Measurements from ENCODE around the gene TUBB2A.
A peak's percentile ranks its signal among the peaks of the same experiment; 100 is the strongest.
"Not testable (repeated sequence)": the region's sequence is repeated elsewhere in the genome, so short reads cannot be mapped to it uniquely, and the experiment has no call there.

The TUBB2A gene

DNA sequence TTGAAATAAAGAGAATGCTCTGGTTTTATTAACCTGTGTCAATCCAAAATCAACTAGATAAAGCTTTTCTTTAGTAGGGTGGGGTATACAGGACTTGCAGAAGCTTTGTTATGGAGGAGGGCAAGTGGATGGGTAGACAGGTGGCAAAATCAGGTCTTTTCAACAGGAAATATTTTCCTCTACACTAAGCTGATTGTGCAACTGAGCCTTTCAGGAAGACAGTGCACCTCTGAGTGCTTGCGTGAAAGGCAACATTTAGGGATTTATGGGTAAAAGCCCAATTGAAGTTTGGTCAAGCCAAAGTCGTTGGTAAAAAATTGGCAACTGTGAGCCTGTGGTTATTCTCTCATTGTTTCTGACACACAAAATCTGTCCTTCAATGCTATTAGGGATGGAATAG is 23.8 kb upstream of the TUBB2A start:
- DNase-seq (ENCODE audit: low spot score): no peak
- TF ChIP-seq, protein P1, sequence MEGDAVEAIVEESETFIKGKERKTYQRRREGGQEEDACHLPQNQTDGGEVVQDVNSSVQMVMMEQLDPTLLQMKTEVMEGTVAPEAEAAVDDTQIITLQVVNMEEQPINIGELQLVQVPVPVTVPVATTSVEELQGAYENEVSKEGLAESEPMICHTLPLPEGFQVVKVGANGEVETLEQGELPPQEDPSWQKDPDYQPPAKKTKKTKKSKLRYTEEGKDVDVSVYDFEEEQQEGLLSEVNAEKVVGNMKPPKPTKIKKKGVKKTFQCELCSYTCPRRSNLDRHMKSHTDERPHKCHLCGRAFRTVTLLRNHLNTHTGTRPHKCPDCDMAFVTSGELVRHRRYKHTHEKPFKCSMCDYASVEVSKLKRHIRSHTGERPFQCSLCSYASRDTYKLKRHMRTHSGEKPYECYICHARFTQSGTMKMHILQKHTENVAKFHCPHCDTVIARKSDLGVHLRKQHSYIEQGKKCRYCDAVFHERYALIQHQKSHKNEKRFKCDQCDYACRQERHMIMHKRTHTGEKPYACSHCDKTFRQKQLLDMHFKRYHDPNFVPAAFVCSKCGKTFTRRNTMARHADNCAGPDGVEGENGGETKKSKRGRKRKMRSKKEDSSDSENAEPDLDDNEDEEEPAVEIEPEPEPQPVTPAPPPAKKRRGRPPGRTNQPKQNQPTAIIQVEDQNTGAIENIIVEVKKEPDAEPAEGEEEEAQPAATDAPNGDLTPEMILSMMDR (conservative IDR thresholded peaks at IDR 0.05; ENCODE audit: low read depth): no peak
- POLR2A ChIA-PET (ENCODE audit: low non-redundant PET): no interaction called here
- CTCF ChIA-PET: no interaction called here
- H3K27ac ChIP-seq: no peak overlapping the region

DNA sequence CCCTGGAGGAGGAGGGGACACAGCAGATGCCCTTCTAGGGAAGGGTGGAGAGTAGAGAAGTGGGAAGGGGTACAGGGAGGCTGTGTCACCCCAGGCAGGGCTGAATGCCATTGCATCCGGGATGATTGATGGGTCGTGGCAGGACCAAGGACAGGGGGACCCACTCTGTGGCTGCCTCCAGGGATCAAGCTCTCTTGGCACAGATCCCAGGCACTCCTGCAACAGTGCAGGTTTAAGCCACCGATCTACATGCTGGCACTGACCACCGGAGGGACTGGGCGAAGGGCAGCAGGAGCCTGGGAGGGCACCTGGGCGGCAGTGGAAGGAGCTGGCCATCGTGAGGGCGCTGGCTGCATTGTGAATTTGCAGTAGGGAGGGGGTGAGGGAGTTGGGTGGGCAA is 22.6 kb upstream of the TUBB2A start:
- POLR2A ChIA-PET (ENCODE audit: low non-redundant PET); H3K27ac ChIP-seq; CTCF ChIA-PET; DNase-seq (ENCODE audit: low spot score): not testable (repeated sequence)

DNA sequence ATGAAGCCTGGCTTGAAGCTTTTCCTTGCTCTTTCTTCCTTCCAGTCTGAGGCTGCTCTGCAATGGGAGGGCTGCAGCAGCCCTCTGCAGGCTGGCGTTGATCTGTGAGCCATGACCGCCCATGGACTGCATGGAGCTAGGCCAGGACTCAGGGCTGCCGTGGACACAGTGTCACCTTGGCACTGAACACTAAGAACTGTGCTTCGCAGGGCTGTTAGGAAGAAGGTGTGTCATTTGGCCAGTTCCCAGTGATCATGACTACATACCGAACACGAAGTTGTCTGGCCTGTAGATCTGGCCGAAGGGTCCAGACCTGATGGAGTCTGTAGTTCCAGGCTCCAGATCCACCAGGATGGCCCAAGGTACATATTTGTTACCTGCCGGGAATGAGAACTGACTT is 21.3 kb upstream of the TUBB2A start:
- CTCF ChIA-PET; H3K27ac ChIP-seq; POLR2A ChIA-PET (ENCODE audit: low non-redundant PET); DNase-seq (ENCODE audit: low spot score): not testable (repeated sequence)

DNA sequence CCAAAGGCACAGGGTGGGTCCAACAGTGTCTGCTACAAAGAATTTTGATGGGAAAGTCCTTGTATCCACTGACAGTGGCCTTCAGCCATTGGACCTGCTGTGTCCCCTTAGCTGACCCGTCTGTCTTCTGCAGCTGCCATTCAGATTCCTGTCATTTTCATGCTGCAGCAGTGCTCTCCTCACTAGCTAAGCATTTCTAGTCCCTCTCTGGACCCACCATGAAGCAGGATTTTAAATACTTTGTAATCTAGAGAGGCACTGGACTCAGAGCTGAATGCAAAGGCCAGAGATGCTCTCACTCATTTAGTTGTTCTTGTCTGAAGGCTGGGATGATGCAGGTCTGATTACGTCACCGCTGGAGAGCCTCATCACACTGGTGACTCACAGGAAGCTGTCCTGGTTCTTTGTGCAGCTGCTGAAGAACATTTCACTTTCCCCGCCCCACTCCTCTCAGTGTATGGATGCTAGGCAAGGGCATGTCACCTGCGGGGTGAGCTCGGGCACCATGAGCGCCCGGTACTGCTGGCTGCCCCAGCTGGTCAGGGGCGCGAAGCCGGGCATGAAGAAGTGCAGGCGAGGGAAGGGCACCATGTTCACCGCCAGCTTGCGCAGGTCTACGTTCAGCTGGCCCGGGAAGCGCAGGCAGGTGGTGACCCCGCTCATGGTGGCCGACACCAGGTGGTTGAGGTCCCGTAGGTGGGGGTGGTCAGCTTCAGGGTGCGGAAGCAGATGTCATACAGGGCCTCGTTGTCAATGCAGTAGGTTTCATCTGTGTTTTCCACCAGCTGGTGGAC is 19.4 kb upstream of the TUBB2A start:
- ChIA-PET CTCF (interaction anchor here (0.6 kb wide), 1 partner anchor 17 kb away, joined by 3 read pairs; no protein-coding TSS in a partner anchor), POLR2A (ENCODE audit: low non-redundant PET) (no interaction called here)
- DNase-seq (ENCODE audit: low spot score): peak; percentile 88
- TF ChIP-seq, protein P1 (conservative IDR thresholded peaks at IDR 0.05; ENCODE audit: low read depth): no peak
- H3K27ac ChIP-seq: no peak overlapping the region

DNA sequence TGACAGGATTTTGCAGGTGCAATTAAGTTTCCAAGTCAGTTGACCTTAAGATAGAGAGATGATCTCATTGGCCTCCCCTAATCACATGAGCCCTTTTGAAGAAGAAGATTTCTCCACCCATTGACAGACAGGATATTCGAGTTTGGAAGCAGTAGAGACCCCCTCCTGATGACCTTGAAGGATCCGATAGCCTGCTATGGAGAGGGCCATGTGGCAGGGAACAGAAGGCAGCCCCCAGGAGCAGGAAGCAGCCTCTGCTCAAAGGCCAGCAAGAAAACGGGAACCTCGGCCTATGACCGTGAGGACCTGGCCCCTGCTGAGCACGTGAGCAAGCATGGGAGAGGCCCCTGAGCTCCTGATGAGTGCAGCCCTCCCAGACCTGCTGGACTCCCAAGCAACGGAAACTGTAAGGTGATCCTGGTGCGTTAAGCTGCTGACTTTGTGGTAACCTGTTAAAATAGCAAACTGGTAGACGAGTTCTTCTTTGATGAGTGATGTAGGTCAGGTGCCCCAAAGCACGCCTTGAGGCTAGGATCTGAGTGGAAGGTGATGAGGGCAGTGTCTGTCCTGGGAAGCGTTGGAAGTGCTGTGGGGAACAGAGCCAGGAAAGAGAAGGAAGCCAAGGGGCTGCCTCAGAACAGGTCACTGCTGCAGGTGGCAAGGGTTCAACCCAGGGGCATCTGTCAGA is 18.5 kb upstream of the TUBB2A start:
- CTCF ChIA-PET: no interaction called here
- POLR2A ChIA-PET (ENCODE audit: low non-redundant PET): no interaction called here
- TF ChIP-seq, protein P1 (conservative IDR thresholded peaks at IDR 0.05; ENCODE audit: low read depth): no peak
- no peak overlapping the region for H3K27ac ChIP-seq
- no peak for DNase-seq (ENCODE audit: low spot score)

DNA sequence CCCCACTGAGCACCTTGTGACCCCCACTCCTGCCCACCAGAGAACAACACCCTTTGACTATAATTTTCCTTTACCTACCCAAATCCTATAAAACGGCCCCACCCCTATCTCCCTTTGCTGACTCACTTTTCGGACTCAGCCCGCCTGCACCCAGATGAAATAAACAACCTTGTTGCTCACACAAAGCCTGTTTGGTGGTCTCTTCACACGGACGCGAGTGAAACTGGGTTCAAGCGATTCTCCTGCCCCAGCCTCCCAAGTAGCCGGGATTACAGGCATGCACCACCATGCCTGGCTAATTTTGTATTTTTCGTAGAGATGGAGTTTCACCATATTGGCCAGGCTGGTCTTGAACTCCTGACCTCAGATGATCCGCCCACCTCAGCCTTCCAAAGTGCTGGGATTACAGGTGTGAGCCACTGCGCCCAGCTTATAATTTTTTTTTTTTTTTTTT is 16.3 kb upstream of the TUBB2A start:
- POLR2A ChIA-PET (ENCODE audit: low non-redundant PET); H3K27ac ChIP-seq; DNase-seq (ENCODE audit: low spot score); CTCF ChIA-PET: not testable (repeated sequence)

DNA sequence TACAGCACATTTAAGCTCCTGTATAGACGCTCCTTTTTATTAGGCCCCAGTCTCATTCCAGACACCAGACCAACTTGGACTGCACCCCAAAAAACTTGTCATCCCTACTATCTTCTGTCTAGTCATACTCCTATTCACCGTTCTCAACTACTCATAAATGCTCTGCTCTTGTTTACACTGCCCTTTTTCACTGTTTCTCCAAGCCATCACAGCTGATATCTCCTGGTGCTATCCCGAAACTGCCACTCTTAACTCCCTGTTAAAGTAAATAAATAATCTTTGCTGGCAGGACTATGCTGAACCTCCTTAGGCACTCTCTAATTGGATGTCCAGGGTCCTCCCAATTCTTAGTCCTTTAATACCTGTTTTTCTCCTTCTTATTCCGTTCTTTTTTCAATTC is 15.4 kb upstream of the TUBB2A start:
- POLR2A ChIA-PET (ENCODE audit: low non-redundant PET); CTCF ChIA-PET; H3K27ac ChIP-seq; DNase-seq (ENCODE audit: low spot score): not testable (repeated sequence)

DNA sequence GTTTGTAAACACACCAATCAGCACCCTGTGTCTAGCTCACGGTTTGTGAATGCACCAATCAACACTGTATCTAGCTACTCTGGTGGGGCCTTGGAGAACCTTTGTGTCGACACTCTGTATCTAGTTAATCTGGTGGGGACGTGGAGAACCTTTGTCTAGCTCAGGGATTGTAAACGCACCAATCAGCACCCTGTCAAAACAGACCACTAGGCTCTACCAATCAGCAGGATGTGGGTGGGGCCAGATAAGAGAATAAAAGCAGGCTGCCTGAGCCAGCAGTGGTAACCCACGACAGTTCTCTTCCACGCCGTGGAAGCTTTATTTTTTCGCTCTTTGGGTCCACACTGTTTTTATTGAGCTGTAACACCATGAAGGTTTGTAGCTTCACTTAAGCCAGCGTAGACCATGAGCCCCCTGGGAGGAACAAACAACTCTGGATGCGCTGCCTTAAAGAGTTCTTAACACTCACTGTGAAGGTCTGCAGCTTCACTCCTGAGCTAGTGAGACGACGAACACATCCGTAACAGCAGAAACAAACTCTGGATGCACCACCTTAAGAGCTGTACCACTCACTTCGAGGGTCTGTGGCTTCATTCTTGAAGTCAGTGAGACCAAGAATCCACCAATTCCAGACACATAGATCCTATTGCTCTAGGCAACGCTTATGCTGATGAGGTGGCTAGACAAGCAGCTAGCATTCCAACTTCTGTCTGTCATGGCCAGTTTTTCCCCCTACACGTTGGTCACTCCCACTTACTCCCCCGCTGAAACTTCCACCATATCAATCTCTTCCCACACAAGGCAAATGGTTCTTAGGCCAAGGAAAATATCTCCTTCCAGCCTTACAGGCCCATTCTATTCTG is 14.2 kb upstream of the TUBB2A start:
- CTCF ChIA-PET: interaction anchor here (0.7 kb wide), 1 partner anchor 80 kb away, joined by 3 read pairs; no protein-coding TSS in a partner anchor
- POLR2A ChIA-PET (ENCODE audit: low non-redundant PET); DNase-seq (ENCODE audit: low spot score); H3K27ac ChIP-seq: not testable (repeated sequence)

DNA sequence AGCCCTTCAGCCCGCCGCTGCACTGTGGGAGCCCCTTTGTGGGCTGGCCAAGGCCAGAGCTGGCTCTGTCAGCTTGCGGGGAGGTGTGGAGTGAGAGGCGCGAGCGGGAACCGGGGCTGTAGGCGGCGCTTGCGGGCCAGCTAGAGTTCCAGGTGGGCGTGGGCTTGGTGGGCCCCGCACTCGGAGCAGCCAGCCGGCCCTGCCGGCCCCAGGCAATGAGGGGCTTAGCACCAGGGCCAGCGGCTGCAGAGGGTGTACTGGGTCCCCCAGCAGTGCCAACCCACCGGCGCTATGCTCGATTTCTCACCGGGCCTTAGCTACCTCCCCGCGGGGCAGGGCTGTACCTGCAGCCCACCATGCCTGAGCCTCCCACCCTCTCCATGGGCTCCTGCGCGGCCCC is 13.3 kb upstream of the TUBB2A start:
- CTCF ChIA-PET; POLR2A ChIA-PET (ENCODE audit: low non-redundant PET); DNase-seq (ENCODE audit: low spot score); H3K27ac ChIP-seq: not testable (repeated sequence)

DNA sequence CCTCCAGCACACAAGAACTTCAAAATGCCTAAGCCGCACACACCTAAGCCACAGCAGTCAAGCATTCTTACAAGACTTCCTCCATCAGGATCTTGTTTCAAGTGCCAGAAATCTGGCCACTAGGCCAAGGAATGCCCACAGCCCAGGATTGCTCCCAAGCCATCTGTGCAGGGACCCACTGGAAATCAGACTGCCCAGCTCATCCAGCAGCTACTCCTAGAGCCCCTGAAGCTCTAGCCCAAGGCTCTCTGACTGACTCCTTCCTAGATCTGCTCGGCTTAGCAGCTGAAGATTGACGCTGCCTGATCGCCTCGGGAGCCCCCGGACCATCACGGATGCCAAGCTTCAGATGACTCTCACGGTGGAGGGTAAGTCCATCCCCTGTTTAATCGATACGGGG is 10.7 kb upstream of the TUBB2A start:
- H3K27ac ChIP-seq; CTCF ChIA-PET; POLR2A ChIA-PET (ENCODE audit: low non-redundant PET); DNase-seq (ENCODE audit: low spot score): not testable (repeated sequence)

DNA sequence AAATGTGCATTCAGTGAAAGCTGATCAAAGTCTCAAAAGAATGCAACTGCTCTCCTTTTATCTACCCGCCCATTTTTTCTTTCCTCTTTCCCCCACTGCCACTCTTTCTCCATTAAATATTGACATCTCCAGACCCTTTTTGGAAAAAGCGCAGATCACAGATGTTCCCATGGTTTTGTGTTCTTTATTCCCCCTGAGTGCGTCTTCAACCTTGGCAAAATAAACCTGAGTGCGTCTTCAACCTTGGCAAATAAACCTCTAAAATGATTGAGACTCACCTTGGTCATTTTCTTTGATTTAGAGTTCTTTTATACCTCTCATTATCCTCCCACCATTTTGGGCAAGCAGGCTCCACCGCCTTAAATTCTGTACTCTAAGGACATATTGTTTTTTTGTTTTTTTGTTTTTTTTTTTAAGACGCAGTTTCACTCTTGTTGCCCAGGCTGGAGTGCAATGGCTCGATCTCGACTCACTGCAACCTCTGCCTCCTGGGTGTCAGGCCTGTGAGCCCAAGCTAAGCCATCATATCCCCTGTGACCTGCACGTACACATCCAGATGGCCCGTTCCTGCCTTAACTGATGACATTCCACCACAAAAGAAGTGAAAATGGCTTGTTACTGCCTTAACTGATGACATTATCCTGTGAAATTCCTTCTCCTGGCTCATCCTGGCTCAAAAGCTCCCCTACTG is 9.3 kb upstream of the TUBB2A start:
- CTCF ChIA-PET: interaction anchor here (1.4 kb wide), 1 partner anchor 85 kb away, joined by 4 read pairs; no protein-coding TSS in a partner anchor
- DNase-seq (ENCODE audit: low spot score); POLR2A ChIA-PET (ENCODE audit: low non-redundant PET); H3K27ac ChIP-seq: not testable (repeated sequence)
